Liver (tissue), 9 donors: Measurements from ENCODE around the gene APP. TPM values are rescaled to one million over a fixed set of nuclear protein-coding genes. Genes with fewer than 3 reads are reported as not detected.

Experiments
- DNase-seq: peaks from one replicate; pipeline ENCODE4 v3.0.0-alpha.2; 2017; ENCODE audit warnings: low spot score
- H3K27ac ChIP-seq, 2 donors: one replicate each; pipeline ENCODE4 v1.7.0; 2013; ENCODE audit warnings: inconsistent platforms in 2 of 2, low read length in 2 of 2, control low read depth in 1 of 2, low read depth in 1 of 2, mild to moderate bottlenecking in 1 of 2
- H3K27me3 ChIP-seq, 4 donors: one replicate each; pipeline versions ENCODE4 v1.6.1 to v1.7.0; 2013; ENCODE audit warnings: low read length in 3 of 4, inconsistent platforms in 1 of 4, mild to moderate bottlenecking in 1 of 4, moderate library complexity in 1 of 4; ENCODE audit not compliant: control insufficient read depth in 4 of 4, insufficient read depth in 4 of 4
- H3K36me3 ChIP-seq, 4 donors: one replicate each; pipeline versions ENCODE4 v1.6.1 to v1.7.0; 2013; ENCODE audit warnings: low read length in 3 of 4, mild to moderate bottlenecking in 3 of 4, low read depth in 1 of 4, moderate library complexity in 1 of 4; ENCODE audit not compliant: control insufficient read depth in 4 of 4, insufficient read depth in 3 of 4
- H3K4me1 ChIP-seq, 4 donors: one replicate each; pipeline versions ENCODE4 v1.6.1 to v1.7.0; 2013; ENCODE audit warnings: low read length in 3 of 4, mild to moderate bottlenecking in 3 of 4, moderate library complexity in 1 of 4; ENCODE audit not compliant: control insufficient read depth in 4 of 4, insufficient read depth in 4 of 4
- H3K4me3 ChIP-seq, 3 donors: one replicate each; pipeline versions ENCODE4 v1.6.1 to v1.7.0; 2013; ENCODE audit warnings: low read length in 3 of 3, control low read depth in 1 of 3, low read depth in 1 of 3, mild to moderate bottlenecking in 1 of 3
- H3K9ac ChIP-seq, 2 donors: one replicate each; pipeline ENCODE4 v1.7.0; 2013; ENCODE audit warnings: low read length in 2 of 2, mild to moderate bottlenecking in 2 of 2, moderate library complexity in 2 of 2, control low read depth in 1 of 2, low read depth in 1 of 2
- H3K9me3 ChIP-seq, 4 donors: one replicate each; pipeline versions ENCODE4 v1.6.1 to v1.7.0; 2013; ENCODE audit warnings: low read length in 3 of 4; ENCODE audit not compliant: control insufficient read depth in 4 of 4
- CTCF ChIP-seq: fragments of 150-350 bp; IDR thresholded peaks from 2 replicates; pipeline ENCODE4 v1.5.1; 2017; ENCODE audit warnings: improper control_type of control experiment, low read depth, low read length; ENCODE audit not compliant: missing input control
- EGR1 ChIP-seq, 2 donors: IDR thresholded peaks; 2 replicates each; pipeline ENCODE4 v1.6.1; 2016 to 2018; ENCODE audit warnings: antibody characterized with exemption in 2 of 2, low read depth in 2 of 2
- FOXA1 ChIP-seq: IDR thresholded peaks from 2 replicates; pipeline ENCODE4 v1.6.1; 2016; ENCODE audit warnings: antibody characterized with exemption
- HNF4G ChIP-seq: IDR thresholded peaks from 2 replicates; pipeline ENCODE4 v1.6.1; 2016; ENCODE audit warnings: antibody characterized with exemption
- JUND ChIP-seq, 2 donors: IDR thresholded peaks; 2 replicates each; pipeline ENCODE4 v1.6.1; 2016; ENCODE audit warnings: antibody characterized with exemption in 2 of 2
- MAX ChIP-seq: IDR thresholded peaks from 2 replicates; pipeline ENCODE4 v1.6.1; 2016; ENCODE audit warnings: antibody characterized with exemption
- NR2F2 ChIP-seq: IDR thresholded peaks from 2 replicates; pipeline ENCODE4 v1.6.1; 2016; ENCODE audit warnings: antibody characterized with exemption
- RAD21 ChIP-seq, 2 donors: IDR thresholded peaks; 2 replicates each; pipeline ENCODE4 v1.6.1; 2016; ENCODE audit warnings: antibody characterized with exemption in 2 of 2, mild to moderate bottlenecking in 2 of 2
- REST ChIP-seq: IDR thresholded peaks from 2 replicates; pipeline ENCODE4 v1.6.1; 2016; ENCODE audit warnings: antibody characterized with exemption, mild to moderate bottlenecking
- RXRA ChIP-seq, 2 donors: IDR thresholded peaks; 2 replicates each; pipeline ENCODE4 v1.6.1; 2017 to 2018; ENCODE audit warnings: antibody characterized with exemption in 2 of 2, mild to moderate bottlenecking in 1 of 2
- SP1 ChIP-seq: IDR thresholded peaks from 2 replicates; pipeline ENCODE4 v1.6.1; 2018; ENCODE audit warnings: antibody characterized with exemption, mild to moderate bottlenecking
- TAF1 ChIP-seq: conservative IDR thresholded peaks from 2 replicates; pipeline ENCODE4 v1.6.1; 2016; ENCODE audit warnings: antibody characterized with exemption, mild to moderate bottlenecking
- ZBTB33 ChIP-seq: IDR thresholded peaks from 2 replicates; pipeline ENCODE4 v1.6.1; 2016; ENCODE audit warnings: antibody characterized with exemption
- WGBS: extraction: QIAGEN DNeasy Blood & Tissue Kit; methylation state at CpG from one replicate; pipeline ENCODE4 v1.1.7; 2013; 5-methylcytosine and 5-hydroxymethylcytosine counted together
- polyA plus RNA-seq, 2 donors: library from polyadenylated mRNA; stranded (reverse) in 1 of 2; unstranded in 1 of 2; fragments of 200-250 nt in 1 of 2; fragments of >200 nt in 1 of 2; fragmentation: Nextera tagmentation in 1 of 2; extraction: Ambion mirVana in 1 of 2; gene quantifications; one replicate each; pipeline versions ENCODE4 v1.2.1 to v1.2.3, GENCODE V29; 2013 to 2015
- total RNA-seq, 2 donors: library from RNA; depleted of rRNA; stranded (reverse); fragments of >200 nt; gene quantifications; one replicate each; pipeline ENCODE4 v1.2.3, GENCODE V29; 2014
- donor health status: healthy.
- donor health status: healthy.
- donor health status: healthy.
- donor health status: healthy.
- donor health status: healthy.

Gene APP
- total and polyA plus RNA-seq, 4 donors = 24.9 to 201 (median 111) TPM

GRCh38 chr21:25994758-25995163, 175.8 kb downstream of the APP start:
- Histone ChIP-seq H3K4me1 (no peaks in the 10 kb centered on the region), H3K36me3 (peaks cover 2 to 12% (median 5%) of the 10 kb centered on the region in 4 donors), H3K27me3 (no peaks in the 10 kb centered on the region), H3K4me3 (no peak overlapping the region), H3K9ac (no peak overlapping the region), H3K27ac (no peak overlapping the region), H3K9me3 (no peaks in the 10 kb centered on the region)
- no peak for TF ChIP-seq CTCF
- TF ChIP-seq HNF4G = no peak
- no peak for TF ChIP-seq FOXA1
- no peak for TF ChIP-seq RAD21 (IDR thresholded peaks at IDR 0.05)
- TF ChIP-seq JUND (IDR thresholded peaks at IDR 0.05) = no peak
- no peak for TF ChIP-seq RXRA (IDR thresholded peaks at IDR 0.05)
- TF ChIP-seq MAX = no peak
- no peak for TF ChIP-seq SP1
- no peak for TF ChIP-seq EGR1 (IDR thresholded peaks at IDR 0.05; ENCODE audit: low read depth in 2 of 2)
- no peak for TF ChIP-seq NR2F2
- TF ChIP-seq REST = no peak
- no peak for TF ChIP-seq ZBTB33
- no peak for TF ChIP-seq TAF1
- DNase-seq = no peak
- 94% methylated on average over 1 of the region's 1 CpG for WGBS

- Histone ChIP-seq H3K27ac (no peak overlapping the region), H3K27me3 (no peaks in the 10 kb centered on the region), H3K9ac (no peak overlapping the region), H3K4me3 (no peak overlapping the region), H3K36me3 (no peaks in the 10 kb centered on the region), H3K4me1 (no peaks in the 10 kb centered on the region), H3K9me3 (no peaks in the 10 kb centered on the region)
- no peak for DNase-seq
- TF ChIP-seq MAX = no peak
- TF ChIP-seq EGR1 (IDR thresholded peaks at IDR 0.05; ENCODE audit: low read depth in 2 of 2) = no peak
- WGBS = 94% methylated on average over 7 of the region's 7 CpGs
Observed at GRCh38 chr21:25988738-25989137, 181.8 kb downstream of the APP start.
